ENCODE data around the gene PDCD11.

The PDCD11 gene

GRCh38 chr10:103441611-103442010 lies 45.2 kb downstream of the PDCD11 start:
- no peaks in the 10 kb centered on the region for H3K9me3 ChIP-seq (ENCODE audit: control insufficient read depth, insufficient read depth, low read length)
- H3K27ac ChIP-seq (ENCODE audit: low read depth, low read length): no peak overlapping the region
- no peak overlapping the region for H3K9ac ChIP-seq (ENCODE audit: low read depth, low read length)
- H3K4me3 ChIP-seq (ENCODE audit: low read depth, low read length): no peak overlapping the region
- H3K36me3 ChIP-seq (ENCODE audit: control insufficient read depth, insufficient read depth, low read length): peaks cover 98% of the 10 kb centered on the region
- H3K4me1 ChIP-seq (ENCODE audit: control insufficient read depth, insufficient read depth, low read length): no peaks in the 10 kb centered on the region
- no peaks in the 10 kb centered on the region for H3K27me3 ChIP-seq (ENCODE audit: control insufficient read depth, insufficient read depth, low read length)

DNA sequence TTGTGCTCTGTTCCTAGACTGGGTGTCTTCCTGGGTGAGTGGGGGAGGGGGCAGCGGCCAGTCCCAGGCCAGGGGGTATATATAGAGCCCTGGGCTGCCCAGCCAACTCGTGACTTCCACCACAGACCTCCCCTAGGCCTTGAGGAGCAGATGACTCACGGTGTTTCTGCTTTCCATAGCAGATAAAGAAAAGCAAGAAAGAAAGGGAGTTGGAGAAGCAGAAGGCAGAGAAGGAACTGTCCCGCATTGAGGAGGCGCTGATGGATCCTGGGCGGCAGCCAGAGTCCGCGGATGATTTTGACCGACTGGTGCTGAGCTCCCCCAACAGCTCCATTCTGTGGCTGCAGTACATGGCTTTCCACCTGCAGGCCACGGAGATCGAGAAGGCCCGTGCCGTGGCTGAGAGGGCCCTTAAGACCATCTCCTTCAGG lies 45.6 kb downstream of the PDCD11 start:
- Histone ChIP-seq H3K9me3 (ENCODE audit: control insufficient read depth, insufficient read depth, low read length) (no peaks in the 10 kb centered on the region), H3K27ac (ENCODE audit: low read depth, low read length) (no peak overlapping the region), H3K9ac (ENCODE audit: low read depth, low read length) (no peak overlapping the region), H3K27me3 (ENCODE audit: control insufficient read depth, insufficient read depth, low read length) (no peaks in the 10 kb centered on the region), H3K4me1 (ENCODE audit: control insufficient read depth, insufficient read depth, low read length) (no peaks in the 10 kb centered on the region), H3K36me3 (ENCODE audit: control insufficient read depth, insufficient read depth, low read length) (peaks cover 97% of the 10 kb centered on the region), H3K4me3 (ENCODE audit: low read depth, low read length) (no peak overlapping the region)

DNA sequence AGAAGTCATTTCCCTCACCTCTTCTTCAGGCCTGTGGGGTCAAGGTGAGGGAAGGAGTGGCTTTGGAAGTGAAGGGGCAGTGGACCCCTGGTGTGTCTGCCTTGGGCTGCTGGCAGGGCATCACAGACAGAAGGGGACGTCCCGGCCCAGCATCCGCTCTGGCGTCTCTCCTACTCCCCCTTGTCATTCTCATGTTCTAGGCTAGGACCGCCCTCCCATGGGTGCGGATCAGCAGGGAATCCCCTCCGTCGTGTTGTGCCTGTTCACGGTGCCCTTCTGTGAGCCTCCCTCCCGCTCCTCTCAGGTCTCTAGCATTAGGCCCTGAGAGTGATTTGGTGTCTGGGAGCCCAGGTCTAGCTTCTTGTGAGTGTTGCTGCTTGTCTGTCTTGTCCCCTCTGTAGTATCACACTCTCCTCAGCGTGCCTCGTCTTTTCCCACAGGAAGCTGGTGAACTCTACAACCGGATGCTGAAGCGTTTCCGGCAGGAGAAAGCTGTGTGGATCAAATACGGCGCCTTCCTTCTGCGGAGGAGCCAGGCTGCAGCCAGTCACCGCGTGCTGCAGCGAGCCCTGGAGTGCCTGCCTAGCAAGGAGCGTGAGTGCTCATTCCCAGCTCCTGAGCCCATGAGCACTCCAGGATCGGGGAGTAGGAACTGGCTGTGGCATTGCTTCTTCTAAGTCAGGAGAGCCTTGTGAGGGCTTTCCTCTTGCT lies 47.2 kb downstream of the PDCD11 start:
- Histone ChIP-seq H3K4me3 (ENCODE audit: low read depth, low read length) (no peak overlapping the region), H3K4me1 (ENCODE audit: control insufficient read depth, insufficient read depth, low read length) (no peaks in the 10 kb centered on the region), H3K27me3 (ENCODE audit: control insufficient read depth, insufficient read depth, low read length) (no peaks in the 10 kb centered on the region), H3K27ac (ENCODE audit: low read depth, low read length) (no peak overlapping the region), H3K9ac (ENCODE audit: low read depth, low read length) (no peak overlapping the region), H3K9me3 (ENCODE audit: control insufficient read depth, insufficient read depth, low read length) (no peaks in the 10 kb centered on the region), H3K36me3 (ENCODE audit: control insufficient read depth, insufficient read depth, low read length) (peaks cover 92% of the 10 kb centered on the region)

GRCh38 chr10:103444478-103444877 lies 48.1 kb downstream of the PDCD11 start:
- no peaks in the 10 kb centered on the region for H3K9me3 ChIP-seq (ENCODE audit: control insufficient read depth, insufficient read depth, low read length)
- peaks cover 83% of the 10 kb centered on the region for H3K36me3 ChIP-seq (ENCODE audit: control insufficient read depth, insufficient read depth, low read length)
- H3K4me3 ChIP-seq (ENCODE audit: low read depth, low read length): no peak overlapping the region
- no peaks in the 10 kb centered on the region for H3K4me1 ChIP-seq (ENCODE audit: control insufficient read depth, insufficient read depth, low read length)
- no peak overlapping the region for H3K27ac ChIP-seq (ENCODE audit: low read depth, low read length)
- no peaks in the 10 kb centered on the region for H3K27me3 ChIP-seq (ENCODE audit: control insufficient read depth, insufficient read depth, low read length)
- H3K9ac ChIP-seq (ENCODE audit: low read depth, low read length): no peak overlapping the region

DNA sequence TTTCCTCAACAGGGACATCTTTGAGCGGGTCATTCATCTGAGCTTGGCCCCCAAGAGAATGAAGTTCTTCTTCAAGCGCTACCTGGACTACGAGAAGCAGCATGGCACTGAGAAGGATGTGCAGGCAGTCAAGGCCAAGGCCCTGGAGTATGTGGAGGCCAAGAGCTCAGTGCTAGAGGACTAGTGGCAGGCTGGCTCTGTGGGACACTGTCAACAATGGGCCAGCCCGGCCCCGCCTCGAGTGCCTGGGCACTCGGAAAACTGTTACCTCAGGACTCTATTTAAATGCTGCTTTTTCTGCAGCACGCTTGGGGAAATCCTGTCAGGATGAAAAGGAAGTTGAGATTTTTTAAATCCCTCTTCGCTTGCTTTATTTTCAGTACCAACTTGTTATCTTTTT lies 48.9 kb downstream of the PDCD11 start:
- Histone ChIP-seq H3K9ac (ENCODE audit: low read depth, low read length) (no peak overlapping the region), H3K9me3 (ENCODE audit: control insufficient read depth, insufficient read depth, low read length) (no peaks in the 10 kb centered on the region), H3K27me3 (ENCODE audit: control insufficient read depth, insufficient read depth, low read length) (no peaks in the 10 kb centered on the region), H3K27ac (ENCODE audit: low read depth, low read length) (no peak overlapping the region), H3K4me1 (ENCODE audit: control insufficient read depth, insufficient read depth, low read length) (no peaks in the 10 kb centered on the region), H3K36me3 (ENCODE audit: control insufficient read depth, insufficient read depth, low read length) (peaks cover 74% of the 10 kb centered on the region), H3K4me3 (ENCODE audit: low read depth, low read length) (no peak overlapping the region)

DNA sequence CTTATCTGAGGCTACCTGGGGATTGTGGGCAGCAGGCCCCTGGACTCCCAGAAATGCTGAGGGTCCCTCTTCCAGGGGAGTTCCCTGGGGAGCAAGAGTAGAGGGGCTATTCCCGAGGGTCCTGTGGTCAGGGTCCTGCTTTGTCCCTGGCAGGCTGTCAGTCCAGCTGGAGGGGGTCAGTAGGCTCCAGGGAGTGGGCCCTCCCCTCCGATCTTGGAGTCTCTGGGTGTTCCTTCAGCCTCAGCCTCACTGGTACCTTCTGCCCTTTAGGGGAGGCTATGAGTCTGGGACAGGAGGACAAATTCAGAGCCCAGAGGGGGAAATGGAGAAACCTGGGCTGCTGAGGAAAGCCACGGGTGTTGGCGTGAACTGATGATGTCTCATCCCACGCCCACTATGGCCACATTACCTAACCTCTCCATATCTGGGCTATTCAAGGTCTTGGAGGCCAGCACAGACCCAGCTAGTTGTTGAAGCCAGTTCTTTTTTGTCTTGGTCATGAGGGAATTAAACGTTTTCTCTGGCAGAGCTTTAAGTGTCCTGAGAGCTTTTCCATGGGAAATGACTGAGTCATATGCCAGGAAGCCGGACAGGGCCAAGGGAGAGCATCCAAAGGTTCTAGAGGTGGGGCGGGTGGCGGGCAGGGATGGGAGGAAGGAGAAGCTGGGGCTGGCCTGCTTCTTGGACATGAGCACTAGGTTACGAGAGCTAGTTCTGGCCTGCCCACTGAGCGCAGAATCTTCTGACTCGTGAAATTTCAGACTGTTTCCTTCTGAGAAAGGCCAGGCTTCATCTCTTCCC lies 49.5 kb downstream of the PDCD11 start:
- no peak overlapping the region for H3K9ac ChIP-seq (ENCODE audit: low read depth, low read length)
- no peaks in the 10 kb centered on the region for H3K27me3 ChIP-seq (ENCODE audit: control insufficient read depth, insufficient read depth, low read length)
- H3K27ac ChIP-seq (ENCODE audit: low read depth, low read length): no peak overlapping the region
- H3K9me3 ChIP-seq (ENCODE audit: control insufficient read depth, insufficient read depth, low read length): no peaks in the 10 kb centered on the region
- no peaks in the 10 kb centered on the region for H3K4me1 ChIP-seq (ENCODE audit: control insufficient read depth, insufficient read depth, low read length)
- H3K36me3 ChIP-seq (ENCODE audit: control insufficient read depth, insufficient read depth, low read length): peaks cover 68% of the 10 kb centered on the region
- no peak overlapping the region for H3K4me3 ChIP-seq (ENCODE audit: low read depth, low read length)

DNA sequence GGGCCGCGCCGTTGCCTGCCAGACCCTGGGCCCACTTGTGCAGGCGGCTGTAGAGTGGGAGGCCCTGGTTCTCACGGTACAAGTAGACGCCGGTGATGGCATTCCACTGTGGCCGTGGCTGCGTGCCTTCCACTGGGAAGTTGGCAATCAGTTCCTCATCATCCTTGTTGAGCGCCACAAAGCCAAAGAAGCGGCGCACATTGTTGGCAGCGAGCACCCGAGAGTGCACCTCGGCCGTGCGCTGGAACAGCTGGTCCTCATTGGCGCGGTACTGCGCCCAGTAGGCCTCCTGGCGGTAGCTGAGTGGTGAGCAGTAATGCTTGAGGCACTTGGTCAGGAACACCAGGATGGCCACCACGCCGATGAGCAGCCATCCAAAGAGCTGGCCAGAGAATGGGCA lies 50.8 kb downstream of the PDCD11 start:
- H3K4me3 ChIP-seq (ENCODE audit: low read depth, low read length): no peak overlapping the region
- H3K9ac ChIP-seq (ENCODE audit: low read depth, low read length): no peak overlapping the region
- H3K4me1 ChIP-seq (ENCODE audit: control insufficient read depth, insufficient read depth, low read length): no peaks in the 10 kb centered on the region
- no peak overlapping the region for H3K27ac ChIP-seq (ENCODE audit: low read depth, low read length)
- H3K27me3 ChIP-seq (ENCODE audit: control insufficient read depth, insufficient read depth, low read length): no peaks in the 10 kb centered on the region
- H3K36me3 ChIP-seq (ENCODE audit: control insufficient read depth, insufficient read depth, low read length): peaks cover 56% of the 10 kb centered on the region
- no peaks in the 10 kb centered on the region for H3K9me3 ChIP-seq (ENCODE audit: control insufficient read depth, insufficient read depth, low read length)

DNA sequence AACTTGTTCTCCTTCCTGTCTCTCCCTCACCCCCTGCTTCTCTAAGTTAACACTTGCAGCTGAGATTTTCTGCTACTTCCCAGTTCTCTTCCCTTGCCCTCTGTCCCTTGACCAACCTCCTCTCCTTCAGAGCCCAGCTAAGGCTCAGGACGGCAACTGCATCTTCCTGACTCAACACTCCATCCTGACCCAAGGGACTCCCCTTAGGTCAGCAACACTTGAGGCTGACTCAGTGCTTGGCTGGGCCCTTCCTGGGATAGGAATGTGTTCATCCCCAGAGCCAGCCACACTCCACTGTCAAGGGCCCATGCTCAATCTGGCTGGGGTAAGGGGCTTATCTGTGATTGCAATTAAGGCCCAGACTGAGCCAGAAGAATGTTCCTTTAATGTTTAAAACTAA lies 52.3 kb downstream of the PDCD11 start:
- Histone ChIP-seq H3K9me3 (ENCODE audit: control insufficient read depth, insufficient read depth, low read length) (no peaks in the 10 kb centered on the region), H3K9ac (ENCODE audit: low read depth, low read length) (no peak overlapping the region), H3K4me1 (ENCODE audit: control insufficient read depth, insufficient read depth, low read length) (no peaks in the 10 kb centered on the region), H3K4me3 (ENCODE audit: low read depth, low read length) (no peak overlapping the region), H3K27ac (ENCODE audit: low read depth, low read length) (no peak overlapping the region), H3K36me3 (ENCODE audit: control insufficient read depth, insufficient read depth, low read length) (peaks cover 40% of the 10 kb centered on the region), H3K27me3 (ENCODE audit: control insufficient read depth, insufficient read depth, low read length) (no peaks in the 10 kb centered on the region)

- Histone ChIP-seq H3K9me3 (ENCODE audit: control insufficient read depth, insufficient read depth, low read length) (no peaks in the 10 kb centered on the region), H3K4me1 (ENCODE audit: control insufficient read depth, insufficient read depth, low read length) (no peaks in the 10 kb centered on the region), H3K4me3 (ENCODE audit: low read depth, low read length) (no peak overlapping the region), H3K36me3 (ENCODE audit: control insufficient read depth, insufficient read depth, low read length) (peaks cover 33% of the 10 kb centered on the region), H3K9ac (ENCODE audit: low read depth, low read length) (no peak overlapping the region), H3K27ac (ENCODE audit: low read depth, low read length) (no peak overlapping the region), H3K27me3 (ENCODE audit: control insufficient read depth, insufficient read depth, low read length) (no peaks in the 10 kb centered on the region)
These were observed 53.0 kb downstream of the PDCD11 start for GRCh38 chr10:103449208-103450144.

DNA sequence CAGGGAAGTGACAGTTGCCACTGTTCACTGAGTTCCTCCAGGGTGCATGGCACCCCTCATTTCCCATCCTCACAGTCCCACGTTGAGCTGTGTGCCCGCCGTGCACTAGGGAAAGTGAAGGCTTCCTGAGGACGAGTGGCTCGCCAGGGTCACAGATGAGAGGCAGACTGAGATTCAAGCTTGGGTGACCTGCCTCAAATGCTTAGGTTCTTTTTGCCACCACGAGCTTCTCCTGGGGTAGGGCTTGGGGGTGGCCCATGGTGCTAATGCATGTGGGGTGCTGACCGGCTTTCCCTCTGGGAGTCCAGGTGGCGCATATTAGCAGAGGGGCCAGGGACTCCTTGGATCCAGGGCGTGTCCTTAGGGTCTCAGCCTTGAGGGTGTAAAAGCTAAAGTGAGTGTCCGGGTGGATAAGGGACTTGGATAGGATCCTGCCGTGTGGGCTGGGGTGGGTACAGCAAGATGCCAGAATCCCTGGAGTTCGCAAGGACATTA lies 53.8 kb downstream of the PDCD11 start:
- H3K27ac ChIP-seq (ENCODE audit: low read depth, low read length): no peak overlapping the region
- no peaks in the 10 kb centered on the region for H3K4me1 ChIP-seq (ENCODE audit: control insufficient read depth, insufficient read depth, low read length)
- H3K4me3 ChIP-seq (ENCODE audit: low read depth, low read length): no peak overlapping the region
- no peak overlapping the region for H3K9ac ChIP-seq (ENCODE audit: low read depth, low read length)
- no peaks in the 10 kb centered on the region for H3K9me3 ChIP-seq (ENCODE audit: control insufficient read depth, insufficient read depth, low read length)
- H3K36me3 ChIP-seq (ENCODE audit: control insufficient read depth, insufficient read depth, low read length): peaks cover 25% of the 10 kb centered on the region
- no peaks in the 10 kb centered on the region for H3K27me3 ChIP-seq (ENCODE audit: control insufficient read depth, insufficient read depth, low read length)
